ENCODE results near the gene ALPP.
A peak's percentile ranks its signal among the peaks of the same experiment; 100 is the strongest.
"Not testable (repeated sequence)": the region's sequence is repeated elsewhere in the genome, so short reads cannot be mapped to it uniquely, and the experiment has no call there.

The ALPP gene

GRCh38 chr2:232341061-232341738, 37.4 kb upstream of the ALPP start:
- DNase-seq: no peak

- DNase-seq: no peak
Measured at GRCh38 chr2:232341739-232342126, 36.8 kb upstream of the ALPP start.

GRCh38 chr2:232342635-232343565, 35.7 kb upstream of the ALPP start:
- DNase-seq: no peak

GRCh38 chr2:232343821-232344220, 34.7 kb upstream of the ALPP start:
- DNase-seq: no peak

GRCh38 chr2:232345251-232345650, 33.3 kb upstream of the ALPP start:
- no peak for DNase-seq

GRCh38 chr2:232347369-232347768, 31.2 kb upstream of the ALPP start:
- no peak for DNase-seq

- no peak for DNase-seq
Measured at GRCh38 chr2:232348936-232349335, 29.6 kb upstream of the ALPP start.

- DNase-seq: no peak
Measured at GRCh38 chr2:232349546-232349945, 29.0 kb upstream of the ALPP start.

- no peak for DNase-seq
Measured at GRCh38 chr2:232349946-232350635, 28.5 kb upstream of the ALPP start.

GRCh38 chr2:232350804-232351685, 27.5 kb upstream of the ALPP start:
- DNase-seq: no peak

- DNase-seq: no peak
Measured at GRCh38 chr2:232351686-232352510, 26.7 kb upstream of the ALPP start.

- DNase-seq: no peak
Measured at GRCh38 chr2:232352511-232353091, 25.9 kb upstream of the ALPP start.

GRCh38 chr2:232353096-232353495, 25.5 kb upstream of the ALPP start:
- DNase-seq: no peak

- no peak for DNase-seq
Measured at GRCh38 chr2:232353660-232354059, 24.9 kb upstream of the ALPP start.

- DNase-seq: no peak
Measured at GRCh38 chr2:232354069-232354468, 24.5 kb upstream of the ALPP start.

GRCh38 chr2:232361646-232362045, 16.9 kb upstream of the ALPP start:
- peak; percentile 37 for DNase-seq

- DNase-seq: peak; percentile 90
Measured at GRCh38 chr2:232362174-232362900, 16.2 kb upstream of the ALPP start.

GRCh38 chr2:232363064-232363783, 15.3 kb upstream of the ALPP start:
- not testable (repeated sequence) for DNase-seq

- no peak for DNase-seq
Measured at GRCh38 chr2:232363784-232364615, 14.6 kb upstream of the ALPP start.
